ENCODE measurements around the gene PLXNA4.

- TF ChIP-seq CTCF (IDR thresholded peaks at IDR 0.05): no peak
- no peak for TF ChIP-seq POLR2A (IDR thresholded peaks at IDR 0.05)
Measured at GRCh38 chr7:132414857-132415256, 161.4 kb downstream of the PLXNA4 start.

Data from body of pancreas (tissue), 4 donors.